Memory B cell (primary cell): ENCODE results near the gene PSMC1.

Source experiments
- ATAC-seq: fragments of 150-1000 bp; cut with Tn5 transposase; 2 replicates; pipeline ENCODE4 v1.10.0; 2021; ENCODE audit warnings: low read depth, mild to moderate bottlenecking, moderate library complexity
- DNase-seq, 2 donors: peaks; one replicate each; pipeline ENCODE4 v3.0.0; 2022; ENCODE audit warnings: low spot score in 2 of 2
- H3K27ac Mint-ChIP-seq: one replicate; pipeline ENCODE4 v1.8.0; 2022; ENCODE audit warnings: mild to moderate bottlenecking, moderate library complexity, mixed read lengths
- H3K27me3 Mint-ChIP-seq: one replicate; pipeline ENCODE4 v1.8.0; 2022; ENCODE audit warnings: mixed read lengths
- H3K36me3 Mint-ChIP-seq: one replicate; pipeline ENCODE4 v1.8.0; 2022; ENCODE audit warnings: mild to moderate bottlenecking, mixed read lengths
- H3K4me1 Mint-ChIP-seq: one replicate; pipeline ENCODE4 v1.8.0; 2022; ENCODE audit warnings: mixed read lengths
- H3K4me3 Mint-ChIP-seq: one replicate; pipeline ENCODE4 v1.8.0; 2022; ENCODE audit warnings: mild to moderate bottlenecking, moderate library complexity, mixed read lengths
- H3K9me3 Mint-ChIP-seq: one replicate; pipeline ENCODE4 v1.8.0; 2022; ENCODE audit warnings: mixed read lengths

Gene PSMC1

DNA sequence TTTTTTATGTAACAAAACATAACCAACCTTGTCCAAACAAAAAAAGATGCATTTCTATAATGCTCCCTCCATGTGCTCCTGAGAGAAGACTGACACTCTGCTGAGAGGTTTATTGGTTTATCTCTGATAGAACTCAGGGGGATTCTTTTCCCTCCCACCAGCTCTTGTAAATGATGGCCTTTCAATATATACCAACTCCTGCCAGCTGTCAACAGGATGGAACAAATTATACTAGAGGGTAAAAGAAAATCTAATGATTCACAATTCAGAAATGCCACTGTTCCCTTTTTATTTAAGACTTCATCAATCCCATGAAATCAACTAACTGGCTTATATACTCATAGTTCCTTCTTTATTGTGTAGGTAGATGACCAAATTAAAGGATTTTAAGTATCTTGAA lies 25.4 kb downstream of the PSMC1 start:
- Mint-ChIP-seq H3K27me3 (no peaks in the 10 kb centered on the region), H3K4me1 (no peaks in the 10 kb centered on the region), H3K9me3 (no peaks in the 10 kb centered on the region), H3K36me3 (peaks cover 16% of the 10 kb centered on the region), H3K27ac (no peak overlapping the region), H3K4me3 (no peak overlapping the region)
- DNase-seq, result no peak
- ATAC-seq, result no peak

DNA sequence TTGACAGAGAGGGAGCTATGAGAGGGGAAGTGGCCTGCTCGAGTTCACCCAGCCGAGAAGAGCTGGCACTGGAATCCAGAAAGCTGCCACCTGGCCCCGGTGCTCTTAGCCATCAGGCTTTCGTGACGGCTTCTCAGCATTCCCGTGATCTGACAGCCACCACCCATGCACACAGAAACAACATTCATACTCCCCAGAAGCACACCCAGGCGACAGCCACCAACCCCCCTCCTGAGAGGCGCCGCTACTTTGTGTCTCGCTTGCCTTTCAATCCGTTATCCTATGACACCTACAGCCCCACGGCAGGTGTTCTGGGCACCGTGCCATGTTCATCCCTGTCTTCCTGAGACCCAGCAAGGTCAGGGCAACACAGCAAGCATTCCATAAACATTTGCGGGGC lies 31.4 kb downstream of the PSMC1 start:
- ATAC-seq (no peak), DNase-seq (no peak)
- no peaks in the 10 kb centered on the region for H3K27me3 Mint-ChIP-seq
- H3K36me3 Mint-ChIP-seq, result peaks cover 29% of the 10 kb centered on the region
- no peak overlapping the region for H3K27ac Mint-ChIP-seq
- H3K9me3 Mint-ChIP-seq, result no peaks in the 10 kb centered on the region
- H3K4me1 Mint-ChIP-seq, result no peaks in the 10 kb centered on the region
- H3K4me3 Mint-ChIP-seq, result no peak overlapping the region

- ATAC-seq (no peak), DNase-seq (no peak)
- no peak overlapping the region for H3K4me3 Mint-ChIP-seq
- H3K27me3 Mint-ChIP-seq, result no peaks in the 10 kb centered on the region
- H3K36me3 Mint-ChIP-seq, result peaks cover 29% of the 10 kb centered on the region
- no peaks in the 10 kb centered on the region for H3K9me3 Mint-ChIP-seq
- H3K27ac Mint-ChIP-seq, result no peak overlapping the region
- H3K4me1 Mint-ChIP-seq, result no peaks in the 10 kb centered on the region
These were observed 32.5 kb downstream of the PSMC1 start for GRCh38 chr14:90288651-90289355.

GRCh38 chr14:90290337-90291011 lies 34.1 kb downstream of the PSMC1 start:
- DNase-seq, result no peak
- H3K4me1 Mint-ChIP-seq, result no peaks in the 10 kb centered on the region
- H3K27ac Mint-ChIP-seq, result no peak overlapping the region
- no peak for ATAC-seq
- H3K27me3 Mint-ChIP-seq, result no peaks in the 10 kb centered on the region
- no peak overlapping the region for H3K4me3 Mint-ChIP-seq
- H3K9me3 Mint-ChIP-seq, result no peaks in the 10 kb centered on the region
- peaks cover 39% of the 10 kb centered on the region for H3K36me3 Mint-ChIP-seq

DNA sequence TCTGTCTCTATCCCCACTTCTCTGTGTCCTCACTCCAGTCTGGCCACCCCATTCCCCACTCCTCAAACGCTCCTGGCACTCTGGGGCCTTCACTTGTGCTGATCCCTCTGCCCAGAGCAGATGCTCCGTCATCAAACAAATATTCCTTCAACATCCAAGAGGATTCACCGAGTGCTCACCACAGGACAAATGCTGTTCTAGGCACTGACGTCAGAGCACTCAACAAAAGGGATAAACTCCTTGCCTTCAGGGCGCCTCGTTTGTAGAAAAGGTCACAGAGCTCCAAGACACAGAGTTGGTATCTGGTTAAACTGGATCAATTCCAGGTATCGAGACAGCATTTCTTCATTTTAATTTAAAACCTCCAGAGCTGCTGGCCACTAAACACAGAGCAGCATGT lies 35.3 kb downstream of the PSMC1 start:
- no peak overlapping the region for H3K27ac Mint-ChIP-seq

DNA sequence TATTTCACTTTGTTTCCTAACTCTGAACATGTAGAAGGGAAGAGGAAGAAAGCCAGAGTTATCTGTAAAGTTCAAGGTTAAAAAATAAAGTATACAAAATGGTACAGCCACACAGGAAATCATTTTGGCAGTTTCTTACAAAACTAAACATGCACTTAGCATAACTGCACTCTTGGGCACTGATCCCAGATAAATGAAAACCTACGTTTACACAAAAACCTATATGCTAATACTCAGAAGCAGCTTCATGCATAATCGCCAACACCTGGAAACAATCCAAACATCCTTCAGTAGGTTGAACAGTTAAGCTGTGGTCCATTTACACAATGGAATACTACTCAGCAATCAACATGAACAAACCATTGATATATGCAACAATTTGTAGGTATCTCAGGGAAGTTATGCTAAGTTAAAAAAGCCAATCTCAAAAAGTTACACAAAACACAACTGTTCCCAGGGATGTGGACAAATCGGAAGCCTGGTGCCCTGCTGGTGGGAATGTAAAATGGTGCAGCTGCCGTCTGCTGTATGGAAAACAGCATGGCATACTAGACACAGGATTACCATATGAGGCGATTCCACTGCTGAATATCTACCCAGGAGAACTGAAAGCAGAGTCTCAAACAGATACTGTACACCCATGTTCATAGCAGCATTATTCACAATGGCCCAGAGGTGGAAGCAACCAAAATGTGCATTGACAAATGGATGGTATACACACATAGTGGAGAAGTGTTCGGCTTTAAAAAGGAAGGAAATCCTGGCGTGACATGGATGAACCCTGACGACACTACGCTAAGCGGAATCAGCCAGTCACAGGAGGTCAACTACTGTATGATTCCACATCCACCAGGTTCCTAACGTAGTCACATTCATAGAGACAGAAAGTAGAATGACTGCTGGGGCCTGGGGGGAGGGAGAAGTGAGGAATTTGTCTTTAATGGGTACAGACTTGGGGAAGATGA lies 37.7 kb downstream of the PSMC1 start:
- H3K4me3 Mint-ChIP-seq, result no peak overlapping the region
- H3K27me3 Mint-ChIP-seq, result no peaks in the 10 kb centered on the region
- H3K4me1 Mint-ChIP-seq, result no peaks in the 10 kb centered on the region
- H3K36me3 Mint-ChIP-seq, result peaks cover 39% of the 10 kb centered on the region
- H3K27ac Mint-ChIP-seq, result no peak overlapping the region
- DNase-seq (no peak), ATAC-seq (no peak)
- no peaks in the 10 kb centered on the region for H3K9me3 Mint-ChIP-seq

More for the DNA sequence above, 35.3 kb downstream of the PSMC1 start:
- H3K4me3 Mint-ChIP-seq, result no peak overlapping the region
- H3K27me3 Mint-ChIP-seq, result no peaks in the 10 kb centered on the region
- H3K36me3 Mint-ChIP-seq, result peaks cover 40% of the 10 kb centered on the region
- DNase-seq (no peak), ATAC-seq (no peak)
- H3K4me1 Mint-ChIP-seq, result no peaks in the 10 kb centered on the region
- no peaks in the 10 kb centered on the region for H3K9me3 Mint-ChIP-seq

GRCh38 chr14:90294872-90295271 lies 38.5 kb downstream of the PSMC1 start:
- Mint-ChIP-seq H3K9me3 (no peaks in the 10 kb centered on the region), H3K36me3 (peaks cover 39% of the 10 kb centered on the region)
- ATAC-seq, result no peak

GRCh38 chr14:90295870-90296516 lies 39.6 kb downstream of the PSMC1 start:
- Mint-ChIP-seq H3K27me3 (no peaks in the 10 kb centered on the region), H3K27ac (no peak overlapping the region)
- no peak for ATAC-seq

More at GRCh38 chr14:90294872-90295271, 38.5 kb downstream of the PSMC1 start:
- Mint-ChIP-seq H3K4me1 (no peaks in the 10 kb centered on the region), H3K27me3 (no peaks in the 10 kb centered on the region), H3K27ac (no peak overlapping the region), H3K4me3 (no peak overlapping the region)
- no peak for DNase-seq

DNA sequence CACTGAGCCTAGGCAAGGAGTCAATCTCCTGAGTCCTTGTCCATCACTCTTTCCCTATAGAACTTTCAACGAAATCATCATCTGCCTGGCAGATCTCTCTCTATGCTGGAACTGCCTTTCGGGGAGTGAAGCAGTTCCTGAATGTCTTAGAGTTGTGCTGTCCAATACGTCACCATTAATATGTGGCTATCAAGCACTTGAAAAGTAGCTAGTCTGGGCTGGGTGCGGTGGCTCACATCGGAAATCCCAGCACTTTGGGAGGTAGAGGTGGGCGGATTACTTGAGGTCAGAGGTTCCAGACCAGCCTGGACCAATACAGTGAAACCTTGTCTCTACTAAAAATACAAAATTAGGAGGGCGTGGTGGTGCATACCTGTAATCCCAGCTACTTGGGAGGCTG lies 40.3 kb downstream of the PSMC1 start:
- H3K27me3 Mint-ChIP-seq, result no peaks in the 10 kb centered on the region
- peaks cover 6% of the 10 kb centered on the region for H3K4me1 Mint-ChIP-seq
- peaks cover 36% of the 10 kb centered on the region for H3K36me3 Mint-ChIP-seq
- H3K4me3 Mint-ChIP-seq, result no peak overlapping the region
- no peaks in the 10 kb centered on the region for H3K9me3 Mint-ChIP-seq
- DNase-seq (no peak), ATAC-seq (no peak)
- H3K27ac Mint-ChIP-seq, result no peak overlapping the region

More at GRCh38 chr14:90295870-90296516, 39.6 kb downstream of the PSMC1 start:
- H3K4me1 Mint-ChIP-seq, result peaks cover 6% of the 10 kb centered on the region
- DNase-seq, result no peak
- H3K4me3 Mint-ChIP-seq, result no peak overlapping the region
- peaks cover 36% of the 10 kb centered on the region for H3K36me3 Mint-ChIP-seq
- no peaks in the 10 kb centered on the region for H3K9me3 Mint-ChIP-seq

- Mint-ChIP-seq H3K4me3 (no peak overlapping the region), H3K27ac (no peak overlapping the region), H3K36me3 (peaks cover 32% of the 10 kb centered on the region), H3K4me1 (peaks cover 6% of the 10 kb centered on the region), H3K27me3 (no peaks in the 10 kb centered on the region), H3K9me3 (no peaks in the 10 kb centered on the region)
- ATAC-seq (no peak), DNase-seq (no peak)
These were observed 41.7 kb downstream of the PSMC1 start for GRCh38 chr14:90297876-90298629.

DNA sequence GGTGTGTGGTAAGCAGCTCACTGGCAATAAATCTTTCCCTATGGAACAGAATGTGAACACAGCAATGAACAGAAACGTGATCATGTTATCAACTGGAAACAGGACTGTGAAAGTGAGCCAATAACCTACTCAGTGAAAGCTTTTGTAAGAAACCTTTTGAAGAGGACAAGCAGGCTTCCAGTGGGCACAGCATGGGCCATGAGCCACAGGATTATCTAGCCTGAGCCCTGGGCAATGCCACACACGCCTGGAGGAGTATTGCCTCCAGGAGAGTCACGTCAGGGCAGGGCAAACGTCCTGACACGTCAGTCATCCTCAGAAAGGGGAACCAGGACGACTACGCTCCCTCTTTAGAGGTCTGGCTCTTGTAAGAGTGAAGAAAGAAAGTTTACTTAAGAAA lies 43.1 kb downstream of the PSMC1 start:
- Mint-ChIP-seq H3K4me1 (peaks cover 6% of the 10 kb centered on the region), H3K4me3 (no peak overlapping the region), H3K36me3 (peaks cover 32% of the 10 kb centered on the region), H3K27me3 (no peaks in the 10 kb centered on the region), H3K27ac (no peak overlapping the region), H3K9me3 (no peaks in the 10 kb centered on the region)
- no peak for DNase-seq
- no peak for ATAC-seq

DNA sequence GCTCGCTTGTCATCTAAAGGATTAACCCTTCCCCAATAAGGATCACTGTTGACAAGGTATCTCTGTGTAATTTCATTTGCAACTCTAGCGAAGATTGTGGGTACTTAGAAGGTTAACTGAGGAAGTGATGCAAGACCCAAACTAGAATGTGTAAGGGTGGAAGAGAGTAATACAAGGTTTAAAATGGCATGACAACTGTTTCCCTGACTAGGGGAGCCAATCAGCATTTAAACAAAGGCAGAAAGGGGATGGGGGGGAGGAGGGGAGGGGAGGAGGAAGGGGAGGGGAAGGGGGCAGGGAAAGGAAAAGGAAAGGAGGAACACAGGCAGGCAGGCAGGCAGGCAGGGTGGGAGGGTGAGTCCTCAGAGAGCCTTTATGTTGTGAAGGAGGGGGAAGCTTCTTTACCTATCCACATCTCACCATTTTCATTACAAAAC lies 44.3 kb downstream of the PSMC1 start:
- Mint-ChIP-seq H3K4me1 (peaks cover 8% of the 10 kb centered on the region), H3K27me3 (no peaks in the 10 kb centered on the region), H3K9me3 (no peaks in the 10 kb centered on the region), H3K27ac (peak overlapping the region; percentile 72), H3K4me3 (no peak overlapping the region), H3K36me3 (peaks cover 36% of the 10 kb centered on the region)
- DNase-seq (no peak), ATAC-seq (no peak)

- H3K27ac Mint-ChIP-seq, result peak overlapping the region; percentile 72
- H3K27me3 Mint-ChIP-seq, result no peaks in the 10 kb centered on the region
- no peak overlapping the region for H3K4me3 Mint-ChIP-seq
- ATAC-seq, result no peak
- no peaks in the 10 kb centered on the region for H3K9me3 Mint-ChIP-seq
- H3K36me3 Mint-ChIP-seq, result peaks cover 36% of the 10 kb centered on the region
- DNase-seq, result no peak
- H3K4me1 Mint-ChIP-seq, result peaks cover 8% of the 10 kb centered on the region
These were observed 44.8 kb downstream of the PSMC1 start for GRCh38 chr14:90301122-90301521.
